Stimulated activated naive CD8-positive, alpha-beta T cell treated with anti-CD3 and anti-CD28 coated beads, Interleukin-15, Interleukin-2, amounts not matched to agents 100 U/mL and 50 U/mL, for 24 hours (primary cell): Measurements from ENCODE around the gene FOXP2.
"Not testable (repeated sequence)": the region's sequence is repeated elsewhere in the genome, so short reads cannot be mapped to it uniquely, and the experiment has no call there.

Source experiments
- ATAC-seq: fragments of 150-1000 bp; cut with Tn5 transposase; one replicate; pipeline ENCODE4 v1.10.0; 2021
- DNase-seq: peaks from one replicate; pipeline ENCODE4 v3.0.0; 2021

Gene FOXP2

GRCh38 chr7:114590298-114590697 lies 175.7 kb downstream of the FOXP2 start:
- no peak for DNase-seq
- ATAC-seq, result no peak

GRCh38 chr7:114598946-114599345 lies 184.3 kb downstream of the FOXP2 start:
- ATAC-seq (no peak), DNase-seq (no peak)

GRCh38 chr7:114606100-114606499 lies 191.5 kb downstream of the FOXP2 start:
- no peak for DNase-seq
- no peak for ATAC-seq

DNA sequence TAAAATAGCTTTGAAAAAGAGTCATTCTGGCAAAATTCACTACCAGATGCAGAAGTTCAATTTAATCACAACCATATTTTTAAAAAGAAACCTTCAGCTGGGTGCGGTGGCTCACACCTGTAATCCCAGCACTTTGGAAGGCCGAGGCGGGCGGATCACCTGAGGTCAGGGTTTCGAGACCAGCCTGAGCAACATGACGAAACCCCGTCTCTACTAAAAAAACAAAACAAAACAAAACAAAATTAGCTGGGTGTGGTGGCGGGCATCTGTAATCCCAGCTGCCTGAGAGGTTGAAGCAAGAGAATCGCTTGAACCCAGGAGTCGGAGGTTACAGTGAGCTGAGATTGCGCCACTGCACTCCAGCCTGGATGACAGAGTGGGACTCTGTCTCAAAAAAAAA lies 194.2 kb downstream of the FOXP2 start:
- DNase-seq, ATAC-seq: not testable (repeated sequence)

- DNase-seq (no peak), ATAC-seq (no peak)
Observed at GRCh38 chr7:114620208-114620607, 205.6 kb downstream of the FOXP2 start.

GRCh38 chr7:114622221-114622620 lies 207.6 kb downstream of the FOXP2 start:
- ATAC-seq, result no peak
- no peak for DNase-seq

DNA sequence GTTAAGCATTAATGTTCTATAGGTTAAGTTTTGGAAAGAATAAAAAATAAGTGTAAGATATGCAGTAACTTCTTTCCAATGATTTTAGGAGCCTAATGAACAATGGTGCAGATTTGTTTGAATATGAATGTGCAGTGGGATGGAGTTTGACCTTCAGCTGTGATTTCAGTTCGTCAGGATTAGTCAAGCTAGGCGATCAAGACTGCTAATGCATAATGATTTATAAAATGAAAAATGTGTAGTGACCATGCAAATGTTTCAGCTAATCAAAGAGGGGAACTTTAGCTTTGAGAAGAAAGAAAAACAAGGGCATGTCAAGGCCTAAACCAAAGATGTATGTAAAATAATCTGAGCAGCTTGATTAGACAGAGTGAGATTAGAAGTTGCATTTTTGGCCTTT lies 208.5 kb downstream of the FOXP2 start:
- DNase-seq, result no peak
- no peak for ATAC-seq

GRCh38 chr7:114627231-114627630 lies 212.6 kb downstream of the FOXP2 start:
- ATAC-seq (no peak), DNase-seq (no peak)

DNA sequence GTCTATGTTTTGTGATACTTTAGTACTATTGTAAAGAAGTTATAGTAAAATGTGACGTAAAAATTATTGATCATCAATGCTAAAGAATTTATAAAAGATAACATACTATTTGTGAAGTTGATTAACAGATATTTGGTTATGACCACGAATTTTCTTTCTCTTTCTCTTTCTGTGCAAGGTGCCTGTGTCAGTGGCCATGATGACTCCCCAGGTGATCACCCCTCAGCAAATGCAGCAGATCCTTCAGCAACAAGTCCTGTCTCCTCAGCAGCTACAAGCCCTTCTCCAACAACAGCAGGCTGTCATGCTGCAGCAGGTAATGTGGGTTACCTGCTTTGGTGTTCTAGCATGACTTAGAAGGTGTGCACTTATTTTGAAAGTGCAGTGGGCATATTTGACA lies 213.7 kb downstream of the FOXP2 start:
- no peak for DNase-seq
- ATAC-seq, result no peak

DNA sequence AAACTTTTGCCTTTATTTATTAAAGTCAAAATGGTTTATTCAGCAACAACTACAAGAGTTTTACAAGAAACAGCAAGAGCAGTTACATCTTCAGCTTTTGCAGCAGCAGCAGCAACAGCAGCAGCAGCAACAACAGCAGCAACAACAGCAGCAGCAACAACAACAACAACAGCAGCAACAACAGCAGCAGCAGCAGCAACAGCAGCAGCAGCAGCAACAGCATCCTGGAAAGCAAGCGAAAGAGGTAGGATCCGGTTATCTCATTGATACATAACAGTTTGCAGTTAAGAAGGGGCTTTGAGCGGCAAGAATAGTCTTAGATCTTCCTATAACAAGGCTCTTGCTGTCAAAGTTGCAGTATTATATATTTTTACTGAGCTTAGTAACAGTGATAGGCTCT lies 215.1 kb downstream of the FOXP2 start:
- ATAC-seq (no peak), DNase-seq (no peak)

- no peak for DNase-seq
- no peak for ATAC-seq
Observed at GRCh38 chr7:114630201-114630990, 215.8 kb downstream of the FOXP2 start.

GRCh38 chr7:114631249-114631822 lies 216.7 kb downstream of the FOXP2 start:
- ATAC-seq (no peak), DNase-seq (no peak)

DNA sequence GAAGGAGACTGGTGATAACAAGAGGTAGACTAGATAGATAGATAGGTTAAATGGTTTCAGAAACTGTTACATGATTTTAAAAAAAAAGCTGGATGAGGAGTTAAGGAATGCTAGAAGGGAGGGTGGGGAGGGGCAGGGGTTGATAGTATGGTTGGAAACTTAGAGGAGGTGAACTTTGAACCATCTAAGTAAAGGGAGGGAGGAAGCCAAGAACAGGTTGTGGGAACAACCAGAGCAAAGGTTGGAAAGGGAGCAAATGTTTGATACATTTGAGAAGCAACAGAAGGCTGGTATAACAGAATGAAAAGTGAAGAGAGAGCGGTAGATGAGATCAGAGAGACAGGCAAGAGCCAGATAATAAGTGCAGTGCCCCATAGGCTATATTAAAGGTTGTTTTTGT lies 224.8 kb downstream of the FOXP2 start:
- no peak for DNase-seq
- no peak for ATAC-seq

DNA sequence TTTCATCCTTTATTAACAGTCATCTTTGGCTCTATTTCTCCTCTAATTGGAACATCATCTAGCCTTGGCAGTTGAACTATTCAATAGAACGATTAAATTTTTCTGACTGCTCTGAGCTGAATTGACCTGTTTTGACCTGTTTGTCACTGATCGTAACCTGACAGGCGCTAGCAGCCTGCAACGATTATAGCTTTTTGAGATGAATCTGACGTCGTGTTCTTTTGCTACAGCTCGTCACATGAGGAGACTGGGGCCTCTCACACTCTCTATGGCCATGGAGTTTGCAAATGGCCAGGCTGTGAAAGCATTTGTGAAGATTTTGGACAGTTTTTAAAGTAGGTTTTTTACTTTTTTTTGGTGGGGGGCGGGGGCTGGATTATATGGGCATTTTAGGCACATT lies 229.8 kb downstream of the FOXP2 start:
- ATAC-seq (no peak), DNase-seq (no peak)

DNA sequence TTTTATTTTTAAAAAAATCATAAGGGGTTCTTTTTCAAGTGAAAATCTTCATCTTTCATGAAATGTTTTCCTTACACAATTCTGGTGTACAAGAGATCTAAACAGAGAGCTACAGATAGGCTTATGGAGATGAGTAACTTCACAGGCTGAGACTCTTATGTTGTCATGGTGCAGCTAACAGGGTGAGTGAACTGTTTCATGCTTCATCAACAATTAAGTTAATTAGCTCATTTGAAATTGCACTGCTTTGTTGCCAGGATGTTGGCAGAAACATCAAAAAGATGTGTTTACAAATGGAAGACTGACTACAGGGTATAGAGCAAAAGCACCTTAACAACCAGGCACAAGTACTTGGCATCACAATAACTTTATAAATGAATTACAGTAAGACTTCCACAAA lies 230.8 kb downstream of the FOXP2 start:
- no peak for ATAC-seq
- DNase-seq, result no peak

GRCh38 chr7:114647518-114647917 lies 232.9 kb downstream of the FOXP2 start:
- no peak for ATAC-seq
- DNase-seq, result no peak

- DNase-seq, result no peak
- ATAC-seq, result no peak
Observed at GRCh38 chr7:114648117-114648516, 233.5 kb downstream of the FOXP2 start.

DNA sequence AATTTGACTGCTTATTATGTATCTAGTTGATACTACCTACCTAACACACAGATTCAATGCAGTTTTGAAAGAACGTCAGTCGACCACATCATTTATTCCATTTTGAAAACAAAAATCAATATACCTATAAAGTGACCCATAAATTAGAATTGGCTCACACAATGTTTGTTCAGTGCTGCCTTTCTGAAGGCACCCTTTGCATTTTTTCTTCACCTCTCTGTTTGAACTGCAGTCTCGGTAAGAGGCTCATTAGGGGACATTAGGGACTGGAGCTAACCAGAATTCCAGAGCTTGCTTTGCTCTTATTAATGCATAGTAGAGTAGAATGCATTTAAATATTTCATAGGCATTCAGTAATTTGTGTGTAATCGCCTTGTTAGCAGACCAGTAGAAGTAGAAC lies 234.1 kb downstream of the FOXP2 start:
- no peak for DNase-seq
- no peak for ATAC-seq

- no peak for DNase-seq
- ATAC-seq, result no peak
Observed at GRCh38 chr7:114649689-114650088, 235.1 kb downstream of the FOXP2 start.

DNA sequence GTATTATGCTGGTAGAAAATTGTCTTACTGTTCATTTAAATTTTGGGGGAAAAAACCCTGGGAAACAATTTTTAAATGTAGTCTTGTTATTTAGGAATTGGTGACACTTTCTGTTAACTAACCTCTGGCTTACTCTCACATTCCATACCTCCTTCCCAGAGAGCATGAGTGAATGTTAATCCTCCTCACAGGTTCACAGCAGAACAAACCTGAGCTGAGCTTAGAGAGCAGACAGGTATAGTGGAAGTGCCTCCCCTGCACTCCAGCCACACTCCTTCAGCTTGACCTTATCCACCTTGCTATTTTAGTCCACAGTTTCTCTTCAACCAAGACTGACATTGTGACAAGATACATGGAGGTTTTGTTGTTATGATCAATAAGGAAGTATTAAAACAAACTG lies 235.9 kb downstream of the FOXP2 start:
- DNase-seq (no peak), ATAC-seq (no peak)

DNA sequence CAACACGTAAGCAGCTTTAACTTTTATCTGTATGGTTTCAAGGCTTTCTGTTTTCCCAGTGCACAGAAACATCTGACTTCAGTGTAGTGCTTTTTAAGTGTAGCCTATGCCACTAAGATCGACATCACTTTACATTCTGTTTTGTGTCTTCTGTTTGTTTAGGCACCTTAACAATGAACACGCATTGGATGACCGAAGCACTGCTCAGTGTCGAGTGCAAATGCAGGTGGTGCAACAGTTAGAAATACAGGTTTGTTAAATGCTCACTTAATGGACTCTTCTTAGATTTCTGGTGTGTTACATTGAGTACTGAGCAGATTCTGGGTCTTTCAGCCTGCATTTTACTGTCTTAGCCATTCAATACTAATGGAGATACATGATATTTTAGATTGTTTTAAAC lies 237.4 kb downstream of the FOXP2 start:
- DNase-seq (no peak), ATAC-seq (no peak)

DNA sequence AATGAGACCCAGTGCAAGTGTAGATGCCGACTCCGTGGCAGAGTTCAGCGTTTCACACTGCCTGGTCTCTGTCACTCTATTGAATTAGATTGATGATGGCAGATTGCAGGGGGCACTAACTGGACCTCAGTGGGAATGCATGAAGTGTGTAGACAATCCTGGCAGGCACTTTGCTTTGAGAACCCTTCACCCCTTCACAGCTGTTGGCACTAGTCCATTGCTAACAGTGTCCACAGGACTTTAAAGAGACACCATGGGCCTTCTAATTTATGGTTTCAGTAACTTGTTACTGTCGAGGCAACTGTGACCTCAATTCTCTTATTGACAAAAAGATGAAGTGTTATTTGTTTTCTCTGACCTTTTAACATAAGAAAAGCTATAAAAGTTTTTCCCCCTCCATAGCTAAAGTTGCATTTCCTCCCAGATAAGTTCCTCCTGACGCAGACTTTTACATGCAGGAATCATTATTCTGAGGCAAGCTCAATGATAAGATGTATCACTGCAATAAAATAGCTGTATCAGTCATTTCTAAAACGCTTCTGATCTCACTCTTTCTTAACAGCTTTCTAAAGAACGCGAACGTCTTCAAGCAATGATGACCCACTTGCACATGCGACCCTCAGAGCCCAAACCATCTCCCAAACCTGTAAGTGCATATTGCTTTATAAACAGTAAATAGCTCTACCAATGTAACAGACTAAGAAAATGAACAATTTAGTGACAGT lies 238.9 kb downstream of the FOXP2 start:
- DNase-seq (no peak), ATAC-seq (no peak)

DNA sequence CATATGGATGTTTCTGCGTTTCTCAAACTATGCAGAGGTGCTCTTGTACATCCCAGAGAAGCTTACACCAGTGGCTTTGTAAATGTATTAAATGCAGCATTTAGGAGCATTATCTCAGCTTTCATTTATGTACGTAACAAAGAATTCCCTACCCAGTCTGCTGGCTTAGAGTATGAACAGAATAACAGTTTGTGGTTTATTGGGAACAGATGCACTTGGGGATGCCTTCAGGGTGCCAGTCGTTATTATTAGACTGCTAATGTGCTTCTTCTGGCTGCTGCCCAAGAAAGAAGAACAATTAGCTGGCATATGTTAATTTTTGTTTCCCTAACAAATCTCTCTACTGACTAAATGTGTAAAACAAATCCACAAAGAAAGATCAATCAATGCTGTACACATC lies 241.9 kb downstream of the FOXP2 start:
- ATAC-seq (no peak), DNase-seq (no peak)

- ATAC-seq, result no peak
- no peak for DNase-seq
Observed at GRCh38 chr7:114657279-114657678, 242.7 kb downstream of the FOXP2 start.
